ENCODE data around the gene ZNF32. TPM values are rescaled to one million over a fixed set of nuclear protein-coding genes. Genes with fewer than 3 reads are reported as not detected.

The ZNF32 gene
- total RNA-seq, 2 experiments from 2014 or later: 18.7 to 19.5 TPM

GRCh38 chr10:43673471-43673870 is 24.8 kb upstream of the ZNF32 start:
- H3K4me3 ChIP-seq (ENCODE audit: low read length): no peak overlapping the region
- H3K36me3 ChIP-seq (ENCODE audit: insufficient read depth, low read length): no peaks in the 10 kb centered on the region
- POLR2A ChIA-PET: no interaction called here
- H3K4me3 Mint-ChIP-seq: no peak overlapping the region
- peaks cover 56% of the 10 kb centered on the region for H3K27me3 Mint-ChIP-seq
- no peak overlapping the region for H3K27ac Mint-ChIP-seq
- intact Hi-C loops (cut with DNase I, micrococcal nuclease): loop anchor here in 1 of 2 experiments (2.0 to 5.0 kb wide), 4 partner anchors 357 to 1304 kb away; partner anchors contain the start of gene DEPP1
- no peak overlapping the region for H3K27ac ChIP-seq (ENCODE audit: low read depth in 1 of 2, low read length in 2 of 2)
- H3K4me1 ChIP-seq (ENCODE audit: insufficient read depth, low read length): peaks cover 4% of the 10 kb centered on the region
- peaks cover 16 to 31% of the 10 kb centered on the region in 2 experiments for H3K27me3 ChIP-seq (ENCODE audit: control insufficient read depth in 1 of 2, insufficient read depth in 2 of 2, low read length in 2 of 2)
- H3K9me3 Mint-ChIP-seq: no peaks in the 10 kb centered on the region
- CTCF ChIA-PET: no interaction called here
- TF ChIP-seq, protein P1, sequence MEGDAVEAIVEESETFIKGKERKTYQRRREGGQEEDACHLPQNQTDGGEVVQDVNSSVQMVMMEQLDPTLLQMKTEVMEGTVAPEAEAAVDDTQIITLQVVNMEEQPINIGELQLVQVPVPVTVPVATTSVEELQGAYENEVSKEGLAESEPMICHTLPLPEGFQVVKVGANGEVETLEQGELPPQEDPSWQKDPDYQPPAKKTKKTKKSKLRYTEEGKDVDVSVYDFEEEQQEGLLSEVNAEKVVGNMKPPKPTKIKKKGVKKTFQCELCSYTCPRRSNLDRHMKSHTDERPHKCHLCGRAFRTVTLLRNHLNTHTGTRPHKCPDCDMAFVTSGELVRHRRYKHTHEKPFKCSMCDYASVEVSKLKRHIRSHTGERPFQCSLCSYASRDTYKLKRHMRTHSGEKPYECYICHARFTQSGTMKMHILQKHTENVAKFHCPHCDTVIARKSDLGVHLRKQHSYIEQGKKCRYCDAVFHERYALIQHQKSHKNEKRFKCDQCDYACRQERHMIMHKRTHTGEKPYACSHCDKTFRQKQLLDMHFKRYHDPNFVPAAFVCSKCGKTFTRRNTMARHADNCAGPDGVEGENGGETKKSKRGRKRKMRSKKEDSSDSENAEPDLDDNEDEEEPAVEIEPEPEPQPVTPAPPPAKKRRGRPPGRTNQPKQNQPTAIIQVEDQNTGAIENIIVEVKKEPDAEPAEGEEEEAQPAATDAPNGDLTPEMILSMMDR (IDR thresholded peaks at IDR 0.05): no peak
- DNase-seq (no peak), ATAC-seq (ENCODE audit: poor library complexity) (no peak)
- H3K9me3 ChIP-seq (ENCODE audit: control insufficient read depth in 1 of 2, insufficient read depth in 1 of 2, low read length in 2 of 2): no peaks in the 10 kb centered on the region
- no peaks in the 10 kb centered on the region for H3K4me1 Mint-ChIP-seq (ENCODE audit: low read depth)
- no peaks in the 10 kb centered on the region for H3K36me3 Mint-ChIP-seq (ENCODE audit: low read depth)

- no peaks in the 10 kb centered on the region for H3K36me3 Mint-ChIP-seq (ENCODE audit: low read depth)
- peak; percentile 68 for ATAC-seq (ENCODE audit: poor library complexity)
- TF ChIP-seq, protein P1 (IDR thresholded peaks at IDR 0.05): peak; percentile 80
- DNase-seq: peak in 10 of 14 experiments; percentile 16 to 81 (median 34)
- Histone ChIP-seq H3K4me3 (ENCODE audit: low read length) (no peak overlapping the region), H3K9me3 (ENCODE audit: control insufficient read depth in 1 of 2, insufficient read depth in 1 of 2, low read length in 2 of 2) (peaks cover 0 to 7% of the 10 kb centered on the region in 2 experiments), H3K36me3 (ENCODE audit: insufficient read depth, low read length) (no peaks in the 10 kb centered on the region), H3K4me1 (ENCODE audit: insufficient read depth, low read length) (peaks cover 10% of the 10 kb centered on the region), H3K27ac (ENCODE audit: low read depth in 1 of 2, low read length in 2 of 2) (no peak overlapping the region), H3K27me3 (ENCODE audit: control insufficient read depth in 1 of 2, insufficient read depth in 2 of 2, low read length in 2 of 2) (peaks cover 21 to 42% of the 10 kb centered on the region in 2 experiments)
- H3K27ac Mint-ChIP-seq: no peak overlapping the region
- ChIA-PET CTCF (interaction anchor here (2.0 kb wide), 1 partner anchor 715 kb away, joined by 5 read pairs; no protein-coding TSS in a partner anchor), POLR2A (no interaction called here)
- no peak overlapping the region for H3K4me3 Mint-ChIP-seq
- H3K9me3 Mint-ChIP-seq: no peaks in the 10 kb centered on the region
- peaks cover 55% of the 10 kb centered on the region for H3K27me3 Mint-ChIP-seq
- intact Hi-C loops (cut with DNase I, micrococcal nuclease): loop anchor here (1.0 to 5.0 kb wide), 9 partner anchors 358 to 1305 kb away; partner anchors contain the start of gene DEPP1 (in 1 of the 2)
- no peaks in the 10 kb centered on the region for H3K4me1 Mint-ChIP-seq (ENCODE audit: low read depth)
Measured at GRCh38 chr10:43671659-43672531, 23.2 kb upstream of the ZNF32 start.

- peaks cover 49% of the 10 kb centered on the region for H3K27me3 Mint-ChIP-seq
- TF ChIP-seq, protein P1 (IDR thresholded peaks at IDR 0.05): no peak
- intact Hi-C loops (cut with DNase I, micrococcal nuclease): no loop called here
- Histone ChIP-seq H3K9me3 (ENCODE audit: control insufficient read depth in 1 of 2, insufficient read depth in 1 of 2, low read length in 2 of 2) (peaks cover 0 to 7% of the 10 kb centered on the region in 2 experiments), H3K4me1 (ENCODE audit: insufficient read depth, low read length) (peaks cover 10% of the 10 kb centered on the region), H3K36me3 (ENCODE audit: insufficient read depth, low read length) (no peaks in the 10 kb centered on the region), H3K27me3 (ENCODE audit: control insufficient read depth in 1 of 2, insufficient read depth in 2 of 2, low read length in 2 of 2) (peaks cover 28 to 41% of the 10 kb centered on the region in 2 experiments), H3K27ac (ENCODE audit: low read depth in 1 of 2, low read length in 2 of 2) (no peak overlapping the region), H3K4me3 (ENCODE audit: low read length) (no peak overlapping the region)
- no peaks in the 10 kb centered on the region for H3K9me3 Mint-ChIP-seq
- DNase-seq (no peak), ATAC-seq (ENCODE audit: poor library complexity) (no peak)
- ChIA-PET CTCF (no interaction called here), POLR2A (no interaction called here)
- H3K36me3 Mint-ChIP-seq (ENCODE audit: low read depth): no peaks in the 10 kb centered on the region
- no peak overlapping the region for H3K4me3 Mint-ChIP-seq
- no peaks in the 10 kb centered on the region for H3K4me1 Mint-ChIP-seq (ENCODE audit: low read depth)
- H3K27ac Mint-ChIP-seq: no peak overlapping the region
Measured at GRCh38 chr10:43669386-43669785, 20.7 kb upstream of the ZNF32 start.

Data from CD4-positive, alpha-beta T cell (primary cell).